Mesendoderm (in vitro differentiated cells): Measurements from ENCODE around the gene TNFRSF9. TPM values are rescaled to one million over a fixed set of nuclear protein-coding genes. Genes with fewer than 3 reads are reported as not detected.

Experiments
- DNase-seq: peaks from one replicate; pipeline ENCODE4 v3.0.0; 2013
- H2AK5ac ChIP-seq: 2 replicates; pipeline ENCODE4 v1.6.1; 2013; ENCODE audit warnings: low read length, inconsistent platforms
- H2BK120ac ChIP-seq: 2 replicates; pipeline ENCODE4 v1.6.1; 2013; ENCODE audit warnings: low read depth, mild to moderate bottlenecking, low read length, moderate library complexity, mixed read lengths
- H2BK15ac ChIP-seq: replicated peaks from 2 replicates; pipeline ENCODE4 v1.6.1; 2013; ENCODE audit warnings: low read depth, mild to moderate bottlenecking, moderate library complexity
- H2BK5ac ChIP-seq: 2 replicates; pipeline ENCODE4 v1.6.1; 2013; ENCODE audit warnings: low read length, inconsistent platforms
- H3K18ac ChIP-seq: 2 replicates; pipeline ENCODE4 v1.6.1; 2013; ENCODE audit warnings: mild to moderate bottlenecking, low read length, mixed read lengths
- H3K23ac ChIP-seq: one replicate; pipeline ENCODE4 v1.6.1; 2013; ENCODE audit warnings: low read length
- H3K27ac ChIP-seq: 2 replicates; pipeline ENCODE4 v1.5.1; 2013; ENCODE audit warnings: low read depth, mild to moderate bottlenecking, inconsistent platforms, low read length, moderate library complexity
- H3K27me3 ChIP-seq: 2 replicates; pipeline ENCODE4 v1.6.1; 2013; ENCODE audit warnings: low read length, control low read depth, mild to moderate bottlenecking, inconsistent platforms; ENCODE audit not compliant: insufficient read depth, poor library complexity
- H3K36me3 ChIP-seq: 2 replicates; pipeline ENCODE4 v1.6.1; 2013; ENCODE audit warnings: low read length, inconsistent platforms; ENCODE audit not compliant: control insufficient read depth, insufficient read depth
- H3K4ac ChIP-seq: one replicate; pipeline ENCODE4 v1.6.1; 2013; ENCODE audit warnings: low read depth, mild to moderate bottlenecking, low read length, moderate library complexity
- H3K4me1 ChIP-seq: 2 replicates; pipeline ENCODE4 v1.6.1; 2013; ENCODE audit warnings: low read depth, low read length, inconsistent platforms; ENCODE audit not compliant: control insufficient read depth
- H3K4me2 ChIP-seq: 2 replicates; pipeline ENCODE4 v1.6.1; 2013; ENCODE audit warnings: low read length
- H3K4me3 ChIP-seq: 2 replicates; pipeline ENCODE4 v1.5.1; 2013; ENCODE audit warnings: mild to moderate bottlenecking, low read length
- H3K56ac ChIP-seq: one replicate; pipeline ENCODE4 v1.6.1; 2013; ENCODE audit warnings: low read length
- H3K79me1 ChIP-seq: 2 replicates; pipeline ENCODE4 v1.6.1; 2013; ENCODE audit warnings: low read length, inconsistent platforms
- H3K79me2 ChIP-seq: 2 replicates; pipeline ENCODE4 v1.6.1; 2013; ENCODE audit warnings: mild to moderate bottlenecking, low read length; ENCODE audit not compliant: control insufficient read depth, insufficient read depth
- H3K9ac ChIP-seq: 2 replicates; pipeline ENCODE4 v1.6.1; 2013; ENCODE audit warnings: low read length, inconsistent platforms
- H4K5ac ChIP-seq: one replicate; pipeline ENCODE4 v1.6.1; 2013; ENCODE audit warnings: low read length
- H4K8ac ChIP-seq: one replicate; pipeline ENCODE4 v1.6.1; 2013; ENCODE audit warnings: low read depth, mild to moderate bottlenecking, control low read depth, low read length, moderate library complexity
- WGBS: extraction: QIAGEN DNeasy Blood & Tissue Kit; methylation state at CpG from one replicate; pipeline ENCODE4 v1.1.7; 2013; ENCODE audit warnings: low lambda C conversion rate, missing lambda C conversion rate; ENCODE audit not compliant: insufficient coverage; ENCODE audit errors: extremely low coverage; 5-methylcytosine and 5-hydroxymethylcytosine counted together
- polyA plus RNA-seq, 2 experiments: library from polyadenylated mRNA; stranded (reverse); fragments of 200-250 nt; gene quantifications; one replicate each; pipeline ENCODE4 v1.2.3, GENCODE V29; 2013

The TNFRSF9 gene
- 0.07 TPM for polyA plus RNA-seq (2013, experiment 1 of 2)
- polyA plus RNA-seq (2013, experiment 2 of 2): 0.07 TPM

DNA sequence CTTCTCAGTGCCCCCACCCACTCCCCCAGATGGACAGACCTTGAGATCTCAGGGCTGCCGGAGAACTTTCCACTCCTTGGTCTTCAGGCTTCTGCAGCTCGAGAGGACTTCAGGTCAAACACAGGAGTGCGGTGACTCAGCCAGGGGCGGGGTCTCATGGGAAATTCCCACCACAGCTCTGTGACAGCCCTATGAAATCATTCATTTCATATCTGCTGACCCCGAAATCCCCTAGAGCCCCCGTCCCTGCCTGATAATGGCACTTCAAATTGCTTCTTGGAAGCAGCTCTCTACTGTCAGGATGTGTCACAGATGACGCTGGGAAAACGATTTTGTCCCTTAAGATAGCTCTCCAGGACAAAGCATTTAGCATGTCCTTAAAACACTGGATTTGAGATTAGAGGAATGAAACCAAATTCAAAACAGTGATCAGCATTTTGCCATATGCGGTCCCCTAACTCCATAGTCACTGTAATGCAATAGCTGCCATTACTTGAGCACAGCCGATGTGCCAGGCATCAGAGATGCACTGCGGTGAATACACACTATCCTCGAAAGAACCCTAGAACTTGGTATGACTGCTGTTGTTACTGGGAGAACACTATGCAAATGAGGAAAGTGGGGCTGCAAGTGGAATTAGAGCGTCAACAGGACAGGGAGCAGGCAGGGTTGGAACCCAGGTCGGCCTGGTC lies at the start of gene TNFRSF9:
Gene TNFRSF9 (minus strand): TSS at position 95 of the 692 bp plus-strand sequence. CDS start 845 bp downstream, outside the sequence.
- Histone ChIP-seq H4K8ac (no peak within 1 kb of the TSS), H3K9ac (no peak within 1 kb of the TSS), H3K27me3 (peaks cover 3% of the 10 kb centered on the region), H2BK5ac (no peak within 1 kb of the TSS), H3K79me1 (no peaks in the 10 kb centered on the region), H3K4me2 (no peak within 1 kb of the TSS), H3K23ac (no peak within 1 kb of the TSS), H3K4me3 (no peak within 1 kb of the TSS), H3K79me2 (no peaks in the 10 kb centered on the region), H3K27ac (no peak within 1 kb of the TSS), H3K18ac (no peak within 1 kb of the TSS), H3K36me3 (no peaks in the 10 kb centered on the region), H3K4me1 (no peaks in the 10 kb centered on the region), H4K5ac (no peak within 1 kb of the TSS), H3K56ac (no peak within 1 kb of the TSS), H2BK120ac (no peak within 1 kb of the TSS), H2AK5ac (no peak within 1 kb of the TSS), H3K4ac (no peak within 1 kb of the TSS), H2BK15ac (no peak within 1 kb of the TSS)
- no CpG with 5 or more reads among the region's 14 CpGs for WGBS
- DNase-seq: peak; percentile 14

DNA sequence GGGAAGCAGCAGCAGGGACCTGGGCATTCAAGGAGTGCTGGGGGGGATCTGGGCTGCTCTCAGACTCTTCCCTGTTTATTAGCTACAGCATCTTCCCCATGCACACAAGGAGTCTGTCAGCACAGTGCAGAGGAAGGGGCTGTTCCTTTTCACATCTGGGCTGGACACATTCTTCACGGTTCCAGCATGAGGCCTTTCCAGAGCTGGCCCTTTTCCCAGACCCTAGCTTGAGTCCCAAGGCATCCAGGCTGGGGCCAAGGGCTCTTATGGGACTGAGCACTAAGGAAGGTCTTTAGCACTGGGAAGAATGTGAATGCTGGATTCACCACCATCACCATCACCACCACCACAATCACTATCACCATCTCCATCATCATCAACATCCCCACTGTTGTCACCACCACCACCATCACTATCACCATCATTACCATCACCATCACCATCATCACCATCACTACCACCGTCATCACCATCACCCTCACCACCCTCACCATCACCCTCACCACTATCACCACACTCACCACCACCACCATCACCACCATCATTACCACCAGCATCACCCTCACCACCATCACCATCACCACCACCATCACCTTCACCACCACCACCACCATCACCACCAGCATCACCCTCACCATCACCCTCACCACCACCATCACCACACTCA lies 49.3 kb upstream of the TNFRSF9 start:
- Histone ChIP-seq H3K9ac (no peak overlapping the region), H3K4ac (no peak overlapping the region), H2AK5ac (peak overlapping the region; percentile 88), H3K27ac (no peak overlapping the region), H2BK5ac (no peak overlapping the region), H2BK15ac (no peak overlapping the region), H3K36me3 (peaks cover 7% of the 10 kb centered on the region), H2BK120ac (no peak overlapping the region), H3K4me3 (no peak overlapping the region), H3K27me3 (no peaks in the 10 kb centered on the region), H3K4me1 (peaks cover 2% of the 10 kb centered on the region), H3K4me2 (no peak overlapping the region), H4K5ac (no peak overlapping the region), H3K79me1 (no peaks in the 10 kb centered on the region), H3K23ac (no peak overlapping the region), H3K18ac (no peak overlapping the region), H4K8ac (no peak overlapping the region), H3K79me2 (no peaks in the 10 kb centered on the region), H3K56ac (peak overlapping the region; percentile 42)
- WGBS: no CpG with 5 or more reads among the region's 2 CpGs
- no peak for DNase-seq

DNA sequence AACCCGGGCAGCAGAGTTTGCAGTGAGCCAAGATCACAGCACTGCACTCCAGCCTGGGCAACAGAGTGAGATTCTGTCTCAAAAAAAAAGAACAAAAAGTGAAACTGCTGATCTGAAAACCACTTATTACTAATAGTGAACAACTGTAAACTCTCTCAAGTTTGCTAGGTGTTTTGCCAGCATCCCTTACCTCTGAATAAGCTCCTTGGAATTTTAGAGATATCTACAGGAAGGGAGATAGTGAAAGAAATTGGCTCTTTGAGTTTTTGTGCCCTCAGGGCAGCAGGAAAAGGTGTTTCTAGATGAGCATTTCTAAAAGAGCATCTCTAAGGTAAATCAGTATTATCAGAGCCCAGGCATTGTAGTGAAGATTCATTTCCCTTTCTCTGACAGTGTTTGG lies 47.9 kb upstream of the TNFRSF9 start:
- H2BK120ac ChIP-seq: no peak overlapping the region
- no peak overlapping the region for H2BK5ac ChIP-seq
- no peak overlapping the region for H4K5ac ChIP-seq
- no peaks in the 10 kb centered on the region for H3K79me2 ChIP-seq
- no peak overlapping the region for H2BK15ac ChIP-seq
- no CpG with 5 or more reads among the region's 1 CpG for WGBS
- no peak overlapping the region for H3K23ac ChIP-seq
- H2AK5ac ChIP-seq: no peak overlapping the region
- H3K36me3 ChIP-seq: peaks cover 7% of the 10 kb centered on the region
- peak; percentile 83 for DNase-seq
- H3K18ac ChIP-seq: no peak overlapping the region
- no peak overlapping the region for H3K27ac ChIP-seq
- no peak overlapping the region for H3K4me2 ChIP-seq
- H3K79me1 ChIP-seq: peaks cover 2% of the 10 kb centered on the region
- no peaks in the 10 kb centered on the region for H3K27me3 ChIP-seq
- no peak overlapping the region for H3K9ac ChIP-seq
- H3K56ac ChIP-seq: no peak overlapping the region
- H3K4me3 ChIP-seq: no peak overlapping the region
- no peak overlapping the region for H3K4ac ChIP-seq
- H4K8ac ChIP-seq: no peak overlapping the region
- peaks cover 2% of the 10 kb centered on the region for H3K4me1 ChIP-seq

DNA sequence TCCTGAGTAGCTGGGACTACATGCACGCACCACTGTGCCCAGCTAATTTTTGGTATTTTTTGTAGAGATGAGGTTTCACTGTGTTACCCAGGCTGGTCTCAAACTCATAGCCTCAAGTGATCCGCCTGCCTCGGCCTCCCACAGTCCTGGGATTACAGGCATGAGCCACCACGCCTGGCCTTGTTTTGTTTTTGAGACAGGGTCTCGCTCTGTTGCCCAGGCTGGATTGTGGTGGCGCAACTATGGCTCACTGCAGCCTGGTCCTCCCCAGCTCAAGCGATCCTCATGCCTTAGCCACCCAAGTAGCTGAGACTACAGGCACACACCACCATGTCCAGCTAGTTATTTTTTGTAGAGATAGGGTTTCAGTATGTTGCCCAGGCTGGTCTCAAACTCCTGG lies 46.9 kb upstream of the TNFRSF9 start:
- no peak overlapping the region for H4K8ac ChIP-seq
- H2BK120ac ChIP-seq: no peak overlapping the region
- no peak overlapping the region for H3K4me3 ChIP-seq
- peaks cover 7% of the 10 kb centered on the region for H3K36me3 ChIP-seq
- no peak overlapping the region for H3K4ac ChIP-seq
- no peak overlapping the region for H4K5ac ChIP-seq
- no peak overlapping the region for H2BK5ac ChIP-seq
- no peak overlapping the region for H2AK5ac ChIP-seq
- no peak overlapping the region for H3K56ac ChIP-seq
- H3K27me3 ChIP-seq: no peaks in the 10 kb centered on the region
- H3K79me2 ChIP-seq: no peaks in the 10 kb centered on the region
- H3K4me1 ChIP-seq: peaks cover 2% of the 10 kb centered on the region
- H3K9ac ChIP-seq: no peak overlapping the region
- no CpG with 5 or more reads among the region's 7 CpGs for WGBS
- no peak overlapping the region for H3K18ac ChIP-seq
- DNase-seq: no peak
- H2BK15ac ChIP-seq: no peak overlapping the region
- peaks cover 2% of the 10 kb centered on the region for H3K79me1 ChIP-seq
- H3K27ac ChIP-seq: no peak overlapping the region
- H3K23ac ChIP-seq: no peak overlapping the region
- H3K4me2 ChIP-seq: no peak overlapping the region

DNA sequence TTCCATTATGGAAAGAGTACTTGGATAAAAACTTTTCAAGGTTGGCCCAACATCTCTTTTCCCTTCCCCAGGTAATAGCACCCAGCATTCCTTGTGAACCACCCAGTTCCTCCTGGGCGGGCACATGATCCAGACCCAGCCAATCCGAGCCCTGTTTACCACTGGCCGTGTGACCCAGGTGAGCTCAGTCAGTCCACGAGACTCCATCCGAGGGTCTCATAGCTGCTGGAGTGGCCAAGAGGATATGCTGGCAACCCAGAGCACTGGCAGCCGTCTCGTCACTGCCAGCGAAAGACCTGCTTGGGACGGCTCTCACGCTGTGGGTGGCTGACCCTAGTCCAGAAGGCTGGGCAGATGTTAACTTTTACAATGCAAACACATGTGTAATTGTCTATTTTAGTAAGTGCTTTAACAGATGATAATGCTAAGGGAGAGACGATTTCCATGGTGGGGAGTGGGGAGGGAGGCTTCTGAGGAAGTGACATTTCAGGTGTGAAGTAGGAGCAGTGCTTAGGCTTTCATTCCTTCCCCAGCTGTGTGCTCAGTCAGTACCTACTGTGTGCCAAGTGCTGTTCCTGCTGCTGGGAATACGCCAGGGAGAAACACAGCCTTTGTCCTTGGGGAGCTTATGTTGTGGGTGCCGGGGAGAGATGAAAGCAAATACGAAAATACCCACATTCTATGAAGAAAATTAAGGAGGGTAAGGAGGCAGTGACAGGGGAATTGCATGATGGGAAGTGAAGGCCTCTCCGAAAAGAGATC lies 45.4 kb upstream of the TNFRSF9 start:
- no peak for DNase-seq

More for the DNA sequence above, 45.4 kb upstream of the TNFRSF9 start:
- Histone ChIP-seq H3K79me1 (peaks cover 2% of the 10 kb centered on the region), H4K8ac (no peak overlapping the region), H3K27me3 (no peaks in the 10 kb centered on the region), H3K36me3 (peaks cover 7% of the 10 kb centered on the region), H3K79me2 (no peaks in the 10 kb centered on the region), H2BK15ac (no peak overlapping the region), H3K4me3 (no peak overlapping the region), H3K4ac (no peak overlapping the region), H3K23ac (no peak overlapping the region), H2BK120ac (no peak overlapping the region), H3K9ac (no peak overlapping the region), H3K18ac (no peak overlapping the region), H4K5ac (no peak overlapping the region), H3K56ac (no peak overlapping the region), H3K27ac (no peak overlapping the region), H3K4me2 (no peak overlapping the region), H2BK5ac (no peak overlapping the region), H2AK5ac (no peak overlapping the region), H3K4me1 (peaks cover 2% of the 10 kb centered on the region)
- no CpG with 5 or more reads among the region's 15 CpGs for WGBS
